ENCODE data around the gene FUT2. TPM values are rescaled to one million over a fixed set of nuclear protein-coding genes. Genes with fewer than 3 reads are reported as not detected.

Gene FUT2
- total RNA-seq, 1 experiment from 2014 or later = 12.5 TPM

- Histone ChIP-seq H3K27me3 (ENCODE audit: insufficient read depth, low read length) (no peaks in the 10 kb centered on the region), H3K4me2 (ENCODE audit: low read length) (no peak overlapping the region), H3K9me2 (ENCODE audit: insufficient read depth) (no peaks in the 10 kb centered on the region), H3K4me3 (replicated peaks in 1 of 2; ENCODE audit: low read depth in 1 of 2, low read length in 2 of 2) (no peak overlapping the region), H4K20me1 (ENCODE audit: insufficient read depth) (no peaks in the 10 kb centered on the region), H3K4me1 (ENCODE audit: control insufficient read depth in 1 of 2, insufficient read depth in 2 of 2, low read length in 2 of 2) (peaks cover 12 to 36% of the 10 kb centered on the region in 2 experiments; a peak in 3 of 4 replicates), H2AFZ (ENCODE audit: low read depth, low read length, poor library complexity, severe bottlenecking) (no peak overlapping the region), H3K9me3 (ENCODE audit: control insufficient read depth in 1 of 2, insufficient read depth in 1 of 2, low read depth in 1 of 2, low read length in 2 of 2) (no peaks in the 10 kb centered on the region), H3K9ac (ENCODE audit: low read length) (no peak overlapping the region), H3K27ac (ENCODE audit: low read depth, low read length) (no peak overlapping the region), H3K36me3 (ENCODE audit: control insufficient read depth in 1 of 2, insufficient read depth in 2 of 2, low read length in 2 of 2) (peaks cover 14 to 27% of the 10 kb centered on the region in 2 experiments; a peak in 3 of 4 replicates), H3K79me2 (ENCODE audit: insufficient read depth, low read length) (peaks cover 43% of the 10 kb centered on the region)
- intact Hi-C loops (cut with micrococcal nuclease) = loop anchor here (5.0 kb wide), 1 partner anchor 37 kb away; no protein-coding TSS in a partner anchor
- ChIA-PET CTCF (no interaction called here), POLR2A (no interaction called here), RAD21 (ENCODE audit: low non-redundant PET in 1 of 2, low total read pairs in 2 of 2, uncharacterized antibody in 2 of 2, unreplicated experiment in 2 of 2) (no interaction called here)
- ATAC-seq (no peak), DNase-seq (ENCODE audit: low read depth, low spot score) (no peak)
- TF ChIP-seq RAD21 (IDR thresholded peaks at IDR 0.05; ENCODE audit: low read depth) (no peak), POLR2AphosphoS5 (IDR thresholded peaks at IDR 0.05; ENCODE audit: low read depth, low read length) (no peak), YY1 (IDR thresholded peaks at IDR 0.05; ENCODE audit: extremely low read depth, insufficient replicate concordance, low read depth, low read length) (no peak), ZFX (IDR thresholded peaks at IDR 0.05) (no peak), CBX3 (IDR thresholded peaks at IDR 0.05; ENCODE audit: low read depth) (no peak), ELF1 (IDR thresholded peaks at IDR 0.05; ENCODE audit: borderline replicate concordance, low read depth) (no peak), FOSL1 (IDR thresholded peaks at IDR 0.05; ENCODE audit: low read depth) (no peak), TCF7L2 (IDR thresholded peaks at IDR 0.05; ENCODE audit: borderline replicate concordance, extremely low read depth, insufficient read depth, insufficient read length) (no peak), ZNF274 (IDR thresholded peaks at IDR 0.05; ENCODE audit: low read depth, low read length) (no peak)
- TF ChIP-seq, protein P1, sequence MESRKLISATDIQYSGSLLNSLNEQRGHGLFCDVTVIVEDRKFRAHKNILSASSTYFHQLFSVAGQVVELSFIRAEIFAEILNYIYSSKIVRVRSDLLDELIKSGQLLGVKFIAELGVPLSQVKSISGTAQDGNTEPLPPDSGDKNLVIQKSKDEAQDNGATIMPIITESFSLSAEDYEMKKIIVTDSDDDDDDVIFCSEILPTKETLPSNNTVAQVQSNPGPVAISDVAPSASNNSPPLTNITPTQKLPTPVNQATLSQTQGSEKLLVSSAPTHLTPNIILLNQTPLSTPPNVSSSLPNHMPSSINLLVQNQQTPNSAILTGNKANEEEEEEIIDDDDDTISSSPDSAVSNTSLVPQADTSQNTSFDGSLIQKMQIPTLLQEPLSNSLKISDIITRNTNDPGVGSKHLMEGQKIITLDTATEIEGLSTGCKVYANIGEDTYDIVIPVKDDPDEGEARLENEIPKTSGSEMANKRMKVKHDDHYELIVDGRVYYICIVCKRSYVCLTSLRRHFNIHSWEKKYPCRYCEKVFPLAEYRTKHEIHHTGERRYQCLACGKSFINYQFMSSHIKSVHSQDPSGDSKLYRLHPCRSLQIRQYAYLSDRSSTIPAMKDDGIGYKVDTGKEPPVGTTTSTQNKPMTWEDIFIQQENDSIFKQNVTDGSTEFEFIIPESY (IDR thresholded peaks at IDR 0.05; ENCODE audit: extremely low read depth, insufficient replicate concordance, low read length) = no peak
- TF ChIP-seq, protein P2, sequence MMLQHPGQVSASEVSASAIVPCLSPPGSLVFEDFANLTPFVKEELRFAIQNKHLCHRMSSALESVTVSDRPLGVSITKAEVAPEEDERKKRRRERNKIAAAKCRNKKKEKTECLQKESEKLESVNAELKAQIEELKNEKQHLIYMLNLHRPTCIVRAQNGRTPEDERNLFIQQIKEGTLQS (IDR thresholded peaks at IDR 0.05) = no peak
- no TSS peak for BruUV-seq (replicated peaks)
These were observed 53.9 kb downstream of the FUT2 start for GRCh38 chr19:48749571-48750198.

All from HCT116 (cell line).